ACC112 (cell line): Measurements from ENCODE around the gene BUB1B.
"Not testable (repeated sequence)": the region's sequence is repeated elsewhere in the genome, so short reads cannot be mapped to it uniquely, and the experiment has no call there.

ENCODE experiments used
- H2AFZ ChIP-seq: fragments of 200-600 bp; sonication (generic); one replicate; pipeline ENCODE4 v1.6.0; 2017; ENCODE audit warnings: antibody characterized with exemption, low read length; ENCODE audit not compliant: unreplicated experiment
- H3K27ac ChIP-seq: fragments of 200-600 bp; sonication (generic); 2 replicates; pipeline ENCODE4 v1.5.1; 2014; ENCODE audit warnings: low read depth, mild to moderate bottlenecking, antibody characterized with exemption, low read length, moderate library complexity
- H3K27me3 ChIP-seq: fragments of 200-600 bp; sonication (generic); 2 replicates; pipeline ENCODE4 v1.6.1; 2014; ENCODE audit warnings: mild to moderate bottlenecking, antibody characterized with exemption, low read length, moderate library complexity, mixed read lengths; ENCODE audit not compliant: insufficient read depth
- H3K36me3 ChIP-seq: fragments of 200-600 bp; sonication (generic); 2 replicates; pipeline ENCODE4 v1.6.1; 2016; ENCODE audit warnings: mild to moderate bottlenecking, antibody characterized with exemption, low read length, moderate library complexity, mixed read lengths; ENCODE audit not compliant: insufficient read depth
- H3K4me1 ChIP-seq: fragments of 200-600 bp; sonication (generic); one replicate; pipeline ENCODE4 v1.6.1; 2016; ENCODE audit warnings: low read length, mixed read lengths; ENCODE audit not compliant: insufficient read depth, unreplicated experiment, control insufficient read depth
- H3K4me3 ChIP-seq: fragments of 200-600 bp; sonication (generic); 2 replicates; pipeline ENCODE4 v1.5.1; 2014; ENCODE audit warnings: mild to moderate bottlenecking, low read depth, low read length
- H3K79me2 ChIP-seq: fragments of 200-600 bp; sonication (generic); one replicate; pipeline ENCODE4 v1.6.0; 2016; ENCODE audit warnings: low read length; ENCODE audit not compliant: control insufficient read depth, unreplicated experiment, insufficient read depth

Gene BUB1B

GRCh38 chr15:40160689-40161688 is at the start of gene BUB1B:
Gene BUB1B, plus strand, starts transcription at chr15:40161069. Its CDS starts 152 bp downstream, at chr15:40161221.
- Histone ChIP-seq H3K27me3 (no peaks in the 10 kb centered on the region), H3K79me2 (peaks cover 39% of the 10 kb centered on the region), H3K36me3 (no peaks in the 10 kb centered on the region), H3K4me1 (peaks cover 26% of the 10 kb centered on the region), H3K27ac (0 out of 2 replicates have a peak within 1 kb of the TSS, but pooled peaks have one; percentile 3), H3K4me3 (peak within 1 kb of the TSS; percentile 91), H2AFZ (peak within 1 kb of the TSS; percentile 85)

- Histone ChIP-seq H3K27me3 (peaks cover 22% of the 10 kb centered on the region), H3K4me3 (no peak overlapping the region)
Measured at GRCh38 chr15:40111888-40112287, 49.0 kb upstream of the BUB1B start.

GRCh38 chr15:40112789-40113188 is 48.1 kb upstream of the BUB1B start:
- H3K4me1 ChIP-seq, result peaks cover 1% of the 10 kb centered on the region
- no peaks in the 10 kb centered on the region for H3K79me2 ChIP-seq
- peaks cover 22% of the 10 kb centered on the region for H3K27me3 ChIP-seq
- H3K4me3 ChIP-seq, result no peak overlapping the region
- H3K27ac ChIP-seq, result no peak overlapping the region
- H2AFZ ChIP-seq, result no peak overlapping the region
- no peaks in the 10 kb centered on the region for H3K36me3 ChIP-seq

More at GRCh38 chr15:40111888-40112287, 49.0 kb upstream of the BUB1B start:
- Histone ChIP-seq H3K4me1 (peaks cover 10% of the 10 kb centered on the region), H2AFZ (no peak overlapping the region), H3K36me3 (no peaks in the 10 kb centered on the region), H3K79me2 (no peaks in the 10 kb centered on the region), H3K27ac (no peak overlapping the region)

- H3K36me3 ChIP-seq, result no peaks in the 10 kb centered on the region
- H3K27me3 ChIP-seq, result peaks cover 22% of the 10 kb centered on the region
- no peak overlapping the region for H3K27ac ChIP-seq
- no peaks in the 10 kb centered on the region for H3K79me2 ChIP-seq
- H2AFZ ChIP-seq, result no peak overlapping the region
- no peaks in the 10 kb centered on the region for H3K4me1 ChIP-seq
- H3K4me3 ChIP-seq, result no peak overlapping the region
Measured at GRCh38 chr15:40114218-40114617, 46.7 kb upstream of the BUB1B start.

GRCh38 chr15:40115106-40115505 is 45.8 kb upstream of the BUB1B start:
- not testable (repeated sequence) for H3K4me1 ChIP-seq, H3K4me3 ChIP-seq, H3K27ac ChIP-seq, H2AFZ ChIP-seq, H3K79me2 ChIP-seq, H3K36me3 ChIP-seq
- peaks cover 22% of the 10 kb centered on the region for H3K27me3 ChIP-seq

GRCh38 chr15:40115670-40116093 is 45.2 kb upstream of the BUB1B start:
- no peak overlapping the region for H3K4me3 ChIP-seq
- H3K27me3 ChIP-seq, result peaks cover 22% of the 10 kb centered on the region
- no peaks in the 10 kb centered on the region for H3K4me1 ChIP-seq
- H3K79me2 ChIP-seq, result no peaks in the 10 kb centered on the region
- no peaks in the 10 kb centered on the region for H3K36me3 ChIP-seq
- no peak overlapping the region for H3K27ac ChIP-seq
- no peak overlapping the region for H2AFZ ChIP-seq

GRCh38 chr15:40118473-40118872 is 42.4 kb upstream of the BUB1B start:
- Histone ChIP-seq H3K4me3 (no peak overlapping the region), H3K4me1 (no peaks in the 10 kb centered on the region), H3K27me3 (peaks cover 24% of the 10 kb centered on the region), H2AFZ (no peak overlapping the region), H3K27ac (no peak overlapping the region), H3K79me2 (no peaks in the 10 kb centered on the region), H3K36me3 (no peaks in the 10 kb centered on the region)

GRCh38 chr15:40121911-40122638 is 38.8 kb upstream of the BUB1B start:
- Histone ChIP-seq H2AFZ (no peak overlapping the region), H3K4me1 (no peaks in the 10 kb centered on the region), H3K79me2 (no peaks in the 10 kb centered on the region), H3K27ac (no peak overlapping the region), H3K27me3 (peaks cover 16% of the 10 kb centered on the region; the same call in 1 of the 2 replicates), H3K4me3 (no peak overlapping the region), H3K36me3 (no peaks in the 10 kb centered on the region)

GRCh38 chr15:40122989-40123388 is 37.9 kb upstream of the BUB1B start:
- H3K27ac ChIP-seq, H3K4me3 ChIP-seq, H3K4me1 ChIP-seq, H3K79me2 ChIP-seq, H2AFZ ChIP-seq, H3K36me3 ChIP-seq: not testable (repeated sequence)
- peaks cover 25% of the 10 kb centered on the region; the same call in 1 of the 2 replicates for H3K27me3 ChIP-seq

GRCh38 chr15:40123863-40124262 is 37.0 kb upstream of the BUB1B start:
- not testable (repeated sequence) for H3K4me1 ChIP-seq, H3K27ac ChIP-seq, H3K79me2 ChIP-seq, H3K36me3 ChIP-seq, H2AFZ ChIP-seq, H3K4me3 ChIP-seq
- peaks cover 25% of the 10 kb centered on the region; the same call in 1 of the 2 replicates for H3K27me3 ChIP-seq
